Esophagus squamous epithelium (tissue), 5 donors: ENCODE results near the gene COL4A1. TPM values are rescaled to one million over a fixed set of nuclear protein-coding genes. Genes with fewer than 3 reads are reported as not detected.

Source experiments
- DNase-seq: peaks from one replicate; lab custom pipeline; 2025; lab: John Stamatoyannopoulos, UW
- H3K27ac ChIP-seq, 4 donors: fragments of 200-600 bp; sonication (generic); one replicate each; pipeline ENCODE4 v1.5.1; 2016 to 2019; ENCODE audit warnings: mild to moderate bottlenecking in 1 of 4
- H3K27me3 ChIP-seq, 4 donors: fragments of 200-600 bp; sonication (generic); 1 replicate in 3 of 4; 2 replicates in 1 of 4; pipeline versions ENCODE4 v1.5.1 to v1.6.0; 2017 to 2021; ENCODE audit warnings: antibody characterized with exemption in 1 of 4
- H3K36me3 ChIP-seq, 3 donors: fragments of 200-600 bp; sonication (generic); one replicate each; pipeline ENCODE4 v1.5.1; 2016 to 2019
- H3K4me1 ChIP-seq, 3 donors: fragments of 200-600 bp; sonication (generic); one replicate each; pipeline ENCODE4 v1.5.1; 2017 to 2019
- H3K4me3 ChIP-seq, 4 donors: fragments of 200-600 bp; sonication (generic); 1 replicate in 3 of 4; 2 replicates in 1 of 4; pipeline ENCODE4 v1.5.1; 2016 to 2019; ENCODE audit warnings: mild to moderate bottlenecking in 2 of 4, moderate library complexity in 1 of 4
- H3K9me3 ChIP-seq, 3 donors: fragments of 200-600 bp; sonication (generic); one replicate each; pipeline ENCODE4 v1.5.1; 2016 to 2019
- POLR2A ChIP-seq, 4 donors: fragments of 450-650 bp; IDR thresholded peaks; one replicate each; pipeline ENCODE4 v1.6.1; 2017; ENCODE audit warnings: antibody characterized with exemption in 4 of 4, mild to moderate bottlenecking in 4 of 4, moderate library complexity in 3 of 4
- WGBS, 2 donors: methylation state at CpG; one replicate each; pipeline ENCODE4 v1.1.5; 2018; 5-methylcytosine and 5-hydroxymethylcytosine counted together
- intact Hi-C: fragments of 100-400 bp; cut with DNase I; formaldehyde crosslinking; loops from one replicate; pipeline ENCODE4 v1.15.0; 2022
- total RNA-seq, 4 donors: library from RNA; depleted of rRNA; stranded (reverse); fragments of >200 nt; gene quantifications; one replicate each; pipeline ENCODE4 v1.1.0, GENCODE V29; 2016
- TF ChIP-seq, protein P1 (sequence below), 6 experiments: fragments of 450-650 bp in 4 of 6; fragments of 200-600 bp in 2 of 6; sonication (generic) in 2 of 6; IDR thresholded peaks; one replicate each; pipeline ENCODE4 v1.5.1; 2016 to 2019; ENCODE audit warnings: antibody characterized with exemption in 6 of 6, mild to moderate bottlenecking in 4 of 6, moderate library complexity in 4 of 6
- donor health status: DM: yes; HTN: yes; CAD: no.

The COL4A1 gene
- total RNA-seq, 4 donors from 2014 or later, result 8.9 to 97.1 (median 40.2) TPM

GRCh38 chr13:110232142-110232541, 74.8 kb downstream of the COL4A1 start:
- H3K4me1 ChIP-seq, result peaks cover 0 to 34% (median 26%) of the 10 kb centered on the region in 3 donors
- no peaks in the 10 kb centered on the region for H3K36me3 ChIP-seq
- TF ChIP-seq POLR2A (IDR thresholded peaks at IDR 0.05), result no peak
- TF ChIP-seq, protein P1, sequence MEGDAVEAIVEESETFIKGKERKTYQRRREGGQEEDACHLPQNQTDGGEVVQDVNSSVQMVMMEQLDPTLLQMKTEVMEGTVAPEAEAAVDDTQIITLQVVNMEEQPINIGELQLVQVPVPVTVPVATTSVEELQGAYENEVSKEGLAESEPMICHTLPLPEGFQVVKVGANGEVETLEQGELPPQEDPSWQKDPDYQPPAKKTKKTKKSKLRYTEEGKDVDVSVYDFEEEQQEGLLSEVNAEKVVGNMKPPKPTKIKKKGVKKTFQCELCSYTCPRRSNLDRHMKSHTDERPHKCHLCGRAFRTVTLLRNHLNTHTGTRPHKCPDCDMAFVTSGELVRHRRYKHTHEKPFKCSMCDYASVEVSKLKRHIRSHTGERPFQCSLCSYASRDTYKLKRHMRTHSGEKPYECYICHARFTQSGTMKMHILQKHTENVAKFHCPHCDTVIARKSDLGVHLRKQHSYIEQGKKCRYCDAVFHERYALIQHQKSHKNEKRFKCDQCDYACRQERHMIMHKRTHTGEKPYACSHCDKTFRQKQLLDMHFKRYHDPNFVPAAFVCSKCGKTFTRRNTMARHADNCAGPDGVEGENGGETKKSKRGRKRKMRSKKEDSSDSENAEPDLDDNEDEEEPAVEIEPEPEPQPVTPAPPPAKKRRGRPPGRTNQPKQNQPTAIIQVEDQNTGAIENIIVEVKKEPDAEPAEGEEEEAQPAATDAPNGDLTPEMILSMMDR (IDR thresholded peaks at IDR 0.05), result no peak
- intact Hi-C loops, result no loop called here
- no peak for DNase-seq
- H3K27ac ChIP-seq, result peak overlapping the region in 3 of 4 donors; percentile 67 to 83 (median 80)
- H3K4me3 ChIP-seq, result no peak overlapping the region
- H3K9me3 ChIP-seq, result no peaks in the 10 kb centered on the region
- H3K27me3 ChIP-seq, result no peaks in the 10 kb centered on the region
- WGBS, 2 donors, result 42 to 43% methylated on average over 5 of the region's 5 CpGs

GRCh38 chr13:110231348-110232047, 75.5 kb downstream of the COL4A1 start:
- TF ChIP-seq, protein P1 (IDR thresholded peaks at IDR 0.05), result no peak
- TF ChIP-seq POLR2A (IDR thresholded peaks at IDR 0.05), result no peak
- Histone ChIP-seq H3K4me3 (no peak overlapping the region), H3K27me3 (no peaks in the 10 kb centered on the region), H3K27ac (peak overlapping the region in 3 of 4 donors; percentile 16 to 83 (median 67)), H3K36me3 (no peaks in the 10 kb centered on the region), H3K4me1 (peaks cover 0 to 29% (median 19%) of the 10 kb centered on the region in 3 donors), H3K9me3 (no peaks in the 10 kb centered on the region)
- DNase-seq, result no peak
- 83 to 86% methylated on average over 14 to 15 of the region's 16 CpGs for whole genome bisulfite sequencing, 2 donors
- intact Hi-C loops, result no loop called here

DNA sequence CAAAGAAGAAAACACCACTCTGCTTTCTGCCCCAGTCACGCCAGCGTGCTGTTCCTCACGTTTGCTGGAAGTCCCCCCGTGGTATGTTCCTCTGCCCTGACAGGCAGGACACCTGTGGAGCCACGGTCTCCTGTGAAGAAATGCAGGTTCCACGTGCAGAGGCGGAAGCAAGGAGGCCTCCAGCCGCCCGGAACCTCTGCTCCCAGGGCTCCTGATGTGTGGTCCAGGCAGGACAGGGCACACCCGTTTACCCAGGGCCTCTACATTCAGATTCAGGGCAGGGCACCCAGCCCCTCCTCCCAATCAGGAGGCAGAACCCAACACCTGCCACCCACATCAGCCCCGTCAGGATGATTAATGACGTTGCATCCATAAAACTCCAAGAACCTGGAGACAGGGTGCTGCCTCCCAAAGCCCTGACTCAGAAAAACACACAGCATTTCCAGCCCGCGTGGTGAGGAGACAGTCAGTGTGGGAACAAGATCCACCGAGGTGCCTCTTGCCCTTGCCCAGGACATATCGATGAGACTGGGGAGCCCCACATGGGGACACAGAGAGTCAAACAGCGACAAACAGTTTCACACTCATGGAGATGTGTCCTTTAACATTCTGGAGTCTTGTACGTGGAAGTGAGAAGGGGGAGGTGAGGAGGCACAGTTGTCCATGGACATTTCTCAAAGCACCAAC, 76.2 kb downstream of the COL4A1 start:
- intact Hi-C loops, result no loop called here
- no peaks in the 10 kb centered on the region for H3K27me3 ChIP-seq
- 56 to 70% methylated on average over 9 to 11 of the region's 18 CpGs for WGBS, 2 donors
- TF ChIP-seq, protein P1 (IDR thresholded peaks at IDR 0.05), result no peak
- TF ChIP-seq POLR2A (IDR thresholded peaks at IDR 0.05), result no peak
- peaks cover 0 to 35% (median 18%) of the 10 kb centered on the region in 3 donors for H3K4me1 ChIP-seq
- H3K36me3 ChIP-seq, result no peaks in the 10 kb centered on the region
- DNase-seq, result no peak
- H3K9me3 ChIP-seq, result no peaks in the 10 kb centered on the region
- H3K4me3 ChIP-seq, result no peak overlapping the region
- peak overlapping the region in 1 of 4 donors; percentile 8 for H3K27ac ChIP-seq

GRCh38 chr13:110229905-110230563, 76.9 kb downstream of the COL4A1 start:
- TF ChIP-seq, protein P1 (IDR thresholded peaks at IDR 0.05), result no peak
- no peak for TF ChIP-seq POLR2A (IDR thresholded peaks at IDR 0.05)
- H3K27me3 ChIP-seq, result no peaks in the 10 kb centered on the region
- intact Hi-C loops, result no loop called here
- H3K9me3 ChIP-seq, result no peaks in the 10 kb centered on the region
- H3K4me3 ChIP-seq, result no peak overlapping the region
- H3K4me1 ChIP-seq, result peaks cover 0 to 40% (median 18%) of the 10 kb centered on the region in 3 donors
- 85 to 86% methylated on average over 14 of the region's 16 CpGs for WGBS, 2 donors
- H3K36me3 ChIP-seq, result no peaks in the 10 kb centered on the region
- no peak for DNase-seq
- peak overlapping the region in 1 of 4 donors; percentile 25 for H3K27ac ChIP-seq
